Measurements from ENCODE around the gene ETV3. TPM values are rescaled to one million over a fixed set of nuclear protein-coding genes. Genes with fewer than 3 reads are reported as not detected.

The ETV3 gene
- total RNA-seq, 1 experiment from 2014 or later = 21.2 TPM

DNA sequence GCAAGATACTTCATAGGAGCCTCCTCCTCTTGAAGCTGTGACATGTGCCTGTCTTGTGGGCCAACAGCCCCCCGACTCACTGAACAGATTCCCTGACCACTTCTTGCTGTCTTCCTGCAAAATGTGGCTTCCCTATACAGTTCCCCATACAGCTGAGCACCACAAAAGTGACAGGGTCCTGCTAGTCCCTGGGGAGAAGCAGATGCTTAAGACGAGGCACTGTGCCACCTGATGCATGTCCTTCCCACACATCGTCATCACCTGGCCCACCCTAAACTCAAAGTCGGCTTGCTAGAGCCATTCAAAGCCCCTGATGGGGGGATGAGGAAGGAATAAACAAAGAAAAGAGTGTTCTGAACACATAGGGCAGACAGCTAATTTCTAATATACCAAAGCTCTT lies 29.2 kb upstream of the ETV3 start:
- ATAC-seq (no peak), DNase-seq (ENCODE audit: low read depth, low spot score) (no peak)
- H4K20me1 ChIP-seq (ENCODE audit: insufficient read depth) = no peaks in the 10 kb centered on the region
- ChIA-PET POLR2A (no interaction called here), CTCF (interaction anchor here (1.6 kb wide), 1 partner anchor 11 kb away, joined by 7 read pairs; no protein-coding TSS in a partner anchor), RAD21 (ENCODE audit: low non-redundant PET in 1 of 2, low total read pairs in 2 of 2, uncharacterized antibody in 2 of 2, unreplicated experiment in 2 of 2) (no interaction called here)
- no peaks in the 10 kb centered on the region for H3K79me2 ChIP-seq (ENCODE audit: insufficient read depth, low read length)
- no peaks in the 10 kb centered on the region for H3K9me3 ChIP-seq (ENCODE audit: control insufficient read depth in 1 of 2, insufficient read depth in 1 of 2, low read depth in 1 of 2, low read length in 2 of 2)
- no peak overlapping the region for H2AFZ ChIP-seq (ENCODE audit: low read depth, low read length, poor library complexity, severe bottlenecking)
- no peak overlapping the region for H3K4me3 ChIP-seq (replicated peaks in 1 of 2; ENCODE audit: low read depth in 1 of 2, low read length in 2 of 2)
- no peaks in the 10 kb centered on the region for H3K27me3 ChIP-seq (ENCODE audit: insufficient read depth, low read length)
- H3K9ac ChIP-seq (ENCODE audit: low read length) = no peak overlapping the region
- no peaks in the 10 kb centered on the region for H3K36me3 ChIP-seq (ENCODE audit: control insufficient read depth in 1 of 2, insufficient read depth in 2 of 2, low read length in 2 of 2)
- no peak overlapping the region for H3K27ac ChIP-seq (ENCODE audit: low read depth, low read length)
- peaks cover 0 to 11% of the 10 kb centered on the region in 2 experiments; a peak in 2 of 4 replicates for H3K4me1 ChIP-seq (ENCODE audit: control insufficient read depth in 1 of 2, insufficient read depth in 2 of 2, low read length in 2 of 2)
- intact Hi-C loops (cut with micrococcal nuclease) = loop anchor here (10.0 kb wide), 1 partner anchor 957 kb away; a partner anchor contains a TSS
- TF ChIP-seq POLR2A (IDR thresholded peaks at IDR 0.05; ENCODE audit: borderline replicate concordance, extremely low read depth, insufficient read depth, insufficient read length) = no peak
- TF ChIP-seq, protein P1, sequence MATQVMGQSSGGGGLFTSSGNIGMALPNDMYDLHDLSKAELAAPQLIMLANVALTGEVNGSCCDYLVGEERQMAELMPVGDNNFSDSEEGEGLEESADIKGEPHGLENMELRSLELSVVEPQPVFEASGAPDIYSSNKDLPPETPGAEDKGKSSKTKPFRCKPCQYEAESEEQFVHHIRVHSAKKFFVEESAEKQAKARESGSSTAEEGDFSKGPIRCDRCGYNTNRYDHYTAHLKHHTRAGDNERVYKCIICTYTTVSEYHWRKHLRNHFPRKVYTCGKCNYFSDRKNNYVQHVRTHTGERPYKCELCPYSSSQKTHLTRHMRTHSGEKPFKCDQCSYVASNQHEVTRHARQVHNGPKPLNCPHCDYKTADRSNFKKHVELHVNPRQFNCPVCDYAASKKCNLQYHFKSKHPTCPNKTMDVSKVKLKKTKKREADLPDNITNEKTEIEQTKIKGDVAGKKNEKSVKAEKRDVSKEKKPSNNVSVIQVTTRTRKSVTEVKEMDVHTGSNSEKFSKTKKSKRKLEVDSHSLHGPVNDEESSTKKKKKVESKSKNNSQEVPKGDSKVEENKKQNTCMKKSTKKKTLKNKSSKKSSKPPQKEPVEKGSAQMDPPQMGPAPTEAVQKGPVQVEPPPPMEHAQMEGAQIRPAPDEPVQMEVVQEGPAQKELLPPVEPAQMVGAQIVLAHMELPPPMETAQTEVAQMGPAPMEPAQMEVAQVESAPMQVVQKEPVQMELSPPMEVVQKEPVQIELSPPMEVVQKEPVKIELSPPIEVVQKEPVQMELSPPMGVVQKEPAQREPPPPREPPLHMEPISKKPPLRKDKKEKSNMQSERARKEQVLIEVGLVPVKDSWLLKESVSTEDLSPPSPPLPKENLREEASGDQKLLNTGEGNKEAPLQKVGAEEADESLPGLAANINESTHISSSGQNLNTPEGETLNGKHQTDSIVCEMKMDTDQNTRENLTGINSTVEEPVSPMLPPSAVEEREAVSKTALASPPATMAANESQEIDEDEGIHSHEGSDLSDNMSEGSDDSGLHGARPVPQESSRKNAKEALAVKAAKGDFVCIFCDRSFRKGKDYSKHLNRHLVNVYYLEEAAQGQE (IDR thresholded peaks at IDR 0.05; ENCODE audit: low read depth) = no peak
- no peak for TF ChIP-seq FOSL1 (IDR thresholded peaks at IDR 0.05; ENCODE audit: low read depth)
- TF ChIP-seq SRF (IDR thresholded peaks at IDR 0.05; ENCODE audit: low read depth) = no peak
- TF ChIP-seq EZH2 (IDR thresholded peaks at IDR 0.05) = no peak
- TF ChIP-seq SP1 (IDR thresholded peaks at IDR 0.05; ENCODE audit: low read depth) = no peak
- TF ChIP-seq JUND (IDR thresholded peaks at IDR 0.05) = no peak
- H3K9me2 ChIP-seq (ENCODE audit: insufficient read depth) = no peaks in the 10 kb centered on the region
- BruUV-seq (replicated peaks) = no TSS peak
- no peak overlapping the region for H3K4me2 ChIP-seq (ENCODE audit: low read length)

DNA sequence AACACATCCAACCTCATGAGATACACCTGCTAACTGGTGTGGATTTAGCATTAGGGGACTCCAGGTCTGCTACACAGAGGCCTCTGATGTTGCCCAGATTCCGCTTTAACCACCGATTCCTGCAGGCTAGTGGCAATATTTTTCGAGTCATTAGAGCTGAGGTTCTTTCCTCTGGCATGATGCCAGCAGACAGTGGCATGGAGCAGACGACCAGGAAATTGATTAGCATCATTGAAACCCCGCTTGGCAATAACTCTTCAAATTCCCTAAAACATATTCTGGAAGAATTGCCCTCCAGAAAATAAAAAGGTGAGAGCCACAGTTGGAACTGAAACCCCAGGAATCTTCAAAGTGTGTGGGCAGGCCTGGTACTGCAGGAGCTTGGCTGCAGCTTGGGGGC lies 28.4 kb upstream of the ETV3 start:
- H3K9me3 ChIP-seq (ENCODE audit: control insufficient read depth in 1 of 2, insufficient read depth in 1 of 2, low read depth in 1 of 2, low read length in 2 of 2) = no peaks in the 10 kb centered on the region
- no peak overlapping the region for H2AFZ ChIP-seq (ENCODE audit: low read depth, low read length, poor library complexity, severe bottlenecking)
- no peak for ATAC-seq
- no peaks in the 10 kb centered on the region for H4K20me1 ChIP-seq (ENCODE audit: insufficient read depth)
- no peak overlapping the region for H3K9ac ChIP-seq (ENCODE audit: low read length)
- ChIA-PET POLR2A (no interaction called here), RAD21 (ENCODE audit: low non-redundant PET in 1 of 2, low total read pairs in 2 of 2, uncharacterized antibody in 2 of 2, unreplicated experiment in 2 of 2) (no interaction called here), CTCF (interaction anchor here (1.6 kb wide), 1 partner anchor 10 kb away, joined by 7 read pairs; no protein-coding TSS in a partner anchor)
- H3K27me3 ChIP-seq (ENCODE audit: insufficient read depth, low read length) = no peaks in the 10 kb centered on the region
- intact Hi-C loops (cut with micrococcal nuclease) = loop anchor here (10.0 kb wide), 1 partner anchor 958 kb away; a partner anchor contains a TSS
- TF ChIP-seq SP1 (IDR thresholded peaks at IDR 0.05; ENCODE audit: low read depth) = no peak
- TF ChIP-seq, protein P2, sequence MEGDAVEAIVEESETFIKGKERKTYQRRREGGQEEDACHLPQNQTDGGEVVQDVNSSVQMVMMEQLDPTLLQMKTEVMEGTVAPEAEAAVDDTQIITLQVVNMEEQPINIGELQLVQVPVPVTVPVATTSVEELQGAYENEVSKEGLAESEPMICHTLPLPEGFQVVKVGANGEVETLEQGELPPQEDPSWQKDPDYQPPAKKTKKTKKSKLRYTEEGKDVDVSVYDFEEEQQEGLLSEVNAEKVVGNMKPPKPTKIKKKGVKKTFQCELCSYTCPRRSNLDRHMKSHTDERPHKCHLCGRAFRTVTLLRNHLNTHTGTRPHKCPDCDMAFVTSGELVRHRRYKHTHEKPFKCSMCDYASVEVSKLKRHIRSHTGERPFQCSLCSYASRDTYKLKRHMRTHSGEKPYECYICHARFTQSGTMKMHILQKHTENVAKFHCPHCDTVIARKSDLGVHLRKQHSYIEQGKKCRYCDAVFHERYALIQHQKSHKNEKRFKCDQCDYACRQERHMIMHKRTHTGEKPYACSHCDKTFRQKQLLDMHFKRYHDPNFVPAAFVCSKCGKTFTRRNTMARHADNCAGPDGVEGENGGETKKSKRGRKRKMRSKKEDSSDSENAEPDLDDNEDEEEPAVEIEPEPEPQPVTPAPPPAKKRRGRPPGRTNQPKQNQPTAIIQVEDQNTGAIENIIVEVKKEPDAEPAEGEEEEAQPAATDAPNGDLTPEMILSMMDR (IDR thresholded peaks at IDR 0.05 in 2 of 3, conservative IDR thresholded peaks at IDR 0.05 in 1 of 3; ENCODE audit: borderline replicate concordance in 1 of 3, insufficient read depth in 1 of 3, low read depth in 2 of 3, low read length in 2 of 3) = peak in 1 of 3 experiments; percentile 18; a peak in 1 of 6 replicates
- no TSS peak for BruUV-seq (replicated peaks)
- no peak overlapping the region for H3K4me3 ChIP-seq (replicated peaks in 1 of 2; ENCODE audit: low read depth in 1 of 2, low read length in 2 of 2)
- no peaks in the 10 kb centered on the region for H3K36me3 ChIP-seq (ENCODE audit: control insufficient read depth in 1 of 2, insufficient read depth in 2 of 2, low read length in 2 of 2)
- H3K27ac ChIP-seq (ENCODE audit: low read depth, low read length) = no peak overlapping the region
- H3K4me2 ChIP-seq (ENCODE audit: low read length) = no peak overlapping the region
- H3K4me1 ChIP-seq (ENCODE audit: control insufficient read depth in 1 of 2, insufficient read depth in 2 of 2, low read length in 2 of 2) = peaks cover 0 to 8% of the 10 kb centered on the region in 2 experiments; a peak in 2 of 4 replicates
- H3K9me2 ChIP-seq (ENCODE audit: insufficient read depth) = no peaks in the 10 kb centered on the region
- no peaks in the 10 kb centered on the region for H3K79me2 ChIP-seq (ENCODE audit: insufficient read depth, low read length)
- no peak for DNase-seq (ENCODE audit: low read depth, low spot score)
